Stimulated activated CD8-positive, alpha-beta memory T cell treated with anti-CD3 and anti-CD28 coated beads, Interleukin-12 subunit alpha, Interleukin-12 subunit beta, amount 100 ng/mL, for 24 hours (primary cell): Measurements from ENCODE around the gene OR6C6.
"Not testable (repeated sequence)": the region's sequence is repeated elsewhere in the genome, so short reads cannot be mapped to it uniquely, and the experiment has no call there.

Experiments used
- DNase-seq: peaks from one replicate; pipeline ENCODE4 v3.0.0-alpha.2; 2020; ENCODE audit errors: extremely low read depth

OR6C6 gene

GRCh38 chr12:55296469-55296868 is at the start of gene OR6C6:
Gene OR6C6 (minus strand): TSS chr12:55296569. CDS start chr12:55295232, 1,337 bp downstream.
- DNase-seq, result no peak

GRCh38 chr12:55336002-55336401 is 39.6 kb upstream of the OR6C6 start:
- no peak for DNase-seq

- DNase-seq, result no peak
Observed at GRCh38 chr12:55330446-55330845, 34.1 kb upstream of the OR6C6 start, which contains the start of gene OR6C3. Gene OR6C3 (plus strand): TSS chr12:55330746. CDS start chr12:55331701, 955 bp downstream.

GRCh38 chr12:55325801-55326200 is 29.4 kb upstream of the OR6C6 start:
- DNase-seq, result not testable (repeated sequence)

GRCh38 chr12:55320201-55320600 is 23.8 kb upstream of the OR6C6 start:
- no peak for DNase-seq

GRCh38 chr12:55314043-55314442 is 17.7 kb upstream of the OR6C6 start, which contains the start of gene OR6C1:
Gene OR6C1 (plus strand): TSS chr12:55314343. CDS start chr12:55320600, 6,257 bp downstream.
- no peak for DNase-seq

- DNase-seq, result no peak
Observed at GRCh38 chr12:55289999-55290398, 6.4 kb downstream of the OR6C6 start.

GRCh38 chr12:55280991-55281390 is 15.4 kb downstream of the OR6C6 start:
- no peak for DNase-seq

- DNase-seq, result no peak
Observed at GRCh38 chr12:55258303-55258702, 38.1 kb downstream of the OR6C6 start.

GRCh38 chr12:55256831-55257230 is 39.5 kb downstream of the OR6C6 start:
- DNase-seq, result no peak

GRCh38 chr12:55253281-55253680 is 43.1 kb downstream of the OR6C6 start:
- no peak for DNase-seq

GRCh38 chr12:55250944-55251343 is 45.4 kb downstream of the OR6C6 start:
- DNase-seq, result no peak

- no peak for DNase-seq
Observed at GRCh38 chr12:55246159-55246558, 50.2 kb downstream of the OR6C6 start.

- no peak for DNase-seq
Observed at GRCh38 chr12:55244309-55244708, 52.1 kb downstream of the OR6C6 start, which contains the start of gene OR6C74. Gene OR6C74 (plus strand): TSS chr12:55244609. CDS start chr12:55247288, 2,679 bp downstream.
